HCT116 (cell line): ENCODE measurements around the gene CHD1. TPM values are rescaled to one million over a fixed set of nuclear protein-coding genes. Genes with fewer than 3 reads are reported as not detected.

Experiments
- ATAC-seq: fragments of 200-7000 bp; cut with Tn5 transposase; 2 replicates; pipeline ENCODE4 v1.9.1; 2020; ENCODE audit warnings: mild to moderate bottlenecking, moderate library complexity
- BruUV-seq: library from RNA; stranded (reverse); fragments of 400-500 nt; replicated peaks from 2 replicates; lab custom pipeline; 2021; lab: Mats Ljungman, UMichigan
- CTCF ChIA-PET: fragments of 300-600 bp; sonication (Branson Sonifier 250); formaldehyde crosslinking; loops from one replicate; lab custom pipeline; 2021; ENCODE audit warnings: antibody characterized with exemption; lab: Charles Lee
- POLR2A ChIA-PET: fragments of 300-600, 350-600 bp; sonication (Branson Sonifier 250); formaldehyde crosslinking; loops from one replicate; lab custom pipeline; 2021; ENCODE audit warnings: antibody characterized with exemption; lab: Charles Lee
- RAD21 ChIA-PET, 2 experiments: fragments of 300-600 bp; sonication (Branson Sonifier 250); formaldehyde crosslinking; loops; one replicate each; lab custom pipeline; 2023; ENCODE audit warnings: low total read pairs in 2 of 2; ENCODE audit not compliant: uncharacterized antibody in 2 of 2, unreplicated experiment in 2 of 2, low non-redundant PET in 1 of 2; lab: Charles Lee
- DNase-seq: peaks from one replicate; pipeline ENCODE4 v3.0.0-alpha.2; 2010; ENCODE audit warnings: low read depth, low spot score
- H2AFZ ChIP-seq: fragments of 200-600 bp; shearing (Covaris generic), sonication (generic); 2 replicates; pipeline ENCODE4 v1.6.1; 2017; ENCODE audit warnings: low read depth, mixed run types, mixed read lengths, antibody characterized with exemption, low read length; ENCODE audit not compliant: poor library complexity, severe bottlenecking
- H3K27ac ChIP-seq: 2 replicates; pipeline ENCODE4 v1.5.1; 2012; ENCODE audit warnings: low read depth, low read length
- H3K27me3 ChIP-seq: fragments of 200-600 bp; sonication (generic); 2 replicates; pipeline ENCODE4 v1.6.1; 2016; ENCODE audit warnings: mixed run types, low read length, mixed read lengths; ENCODE audit not compliant: insufficient read depth
- H3K36me3 ChIP-seq, 2 experiments: fragments of 200-500 bp in 1 of 2; fragments of 200-600 bp in 1 of 2; sonication (Bioruptor generic) in 1 of 2; sonication (generic) in 1 of 2; 2 replicates each; pipeline versions ENCODE4 v1.5.1 to v1.6.1; 2014 to 2016; ENCODE audit warnings: low read length in 2 of 2, inconsistent platforms in 1 of 2, mixed read lengths in 1 of 2, mixed run types in 1 of 2; ENCODE audit not compliant: insufficient read depth in 2 of 2, control insufficient read depth in 1 of 2
- H3K4me1 ChIP-seq, 2 experiments: fragments of 200-600 bp in 1 of 2; sonication (generic) in 1 of 2; 2 replicates each; pipeline versions ENCODE4 v1.5.1 to v1.6.1; 2012 to 2017; ENCODE audit warnings: low read length in 2 of 2, inconsistent platforms in 1 of 2, mild to moderate bottlenecking in 1 of 2, mixed read lengths in 1 of 2, mixed run types in 1 of 2, moderate library complexity in 1 of 2; ENCODE audit not compliant: insufficient read depth in 2 of 2, control insufficient read depth in 1 of 2
- H3K4me2 ChIP-seq: fragments of 200-600 bp; sonication (generic); 2 replicates; pipeline ENCODE4 v1.6.1; 2017; ENCODE audit warnings: mixed run types, low read length, mixed read lengths
- H3K4me3 ChIP-seq, 2 experiments: fragments of 200-600 bp in 1 of 2; sonication (generic) in 1 of 2; replicated peaks in 1 of 2; 2 replicates each; pipeline ENCODE4 v1.5.1; 2011 to 2016; ENCODE audit warnings: low read length in 2 of 2, control low read depth in 1 of 2, low read depth in 1 of 2, mild to moderate bottlenecking in 1 of 2, mixed read lengths in 1 of 2, mixed run types in 1 of 2
- H3K79me2 ChIP-seq: fragments of 200-600 bp; sonication (generic); 2 replicates; pipeline ENCODE4 v1.6.1; 2017; ENCODE audit warnings: mild to moderate bottlenecking, mixed run types, low read length, moderate library complexity, mixed read lengths; ENCODE audit not compliant: insufficient read depth
- H3K9ac ChIP-seq: fragments of 200-600 bp; sonication (generic); 2 replicates; pipeline ENCODE4 v1.6.1; 2016; ENCODE audit warnings: low read length, mixed read lengths
- H3K9me2 ChIP-seq: fragments of 200-600 bp; sonication (generic), shearing (Covaris generic); 2 replicates; pipeline ENCODE4 v1.6.1; 2017; ENCODE audit warnings: mixed run types, mild to moderate bottlenecking, moderate library complexity; ENCODE audit not compliant: insufficient read depth
- H3K9me3 ChIP-seq, 2 experiments: fragments of 200-500 bp in 1 of 2; fragments of 200-600 bp in 1 of 2; sonication (Bioruptor generic) in 1 of 2; sonication (generic) in 1 of 2; 2 replicates each; pipeline ENCODE4 v1.6.1; 2014 to 2017; ENCODE audit warnings: low read length in 2 of 2, mixed read lengths in 2 of 2, inconsistent platforms in 1 of 2, low read depth in 1 of 2, mild to moderate bottlenecking in 1 of 2, mixed run types in 1 of 2, moderate library complexity in 1 of 2; ENCODE audit not compliant: control insufficient read depth in 1 of 2, insufficient read depth in 1 of 2
- H4K20me1 ChIP-seq: fragments of 200-600 bp; sonication (generic), shearing (Covaris generic); 2 replicates; pipeline ENCODE4 v1.6.1; 2017; ENCODE audit warnings: mixed run types, mild to moderate bottlenecking, moderate library complexity; ENCODE audit not compliant: insufficient read depth
- CBX3 ChIP-seq: IDR thresholded peaks from 2 replicates; pipeline ENCODE4 v1.6.1; 2012; ENCODE audit warnings: low read depth
- EGR1 ChIP-seq: IDR thresholded peaks from 2 replicates; pipeline ENCODE4 v1.6.1; 2012; ENCODE audit warnings: low read depth
- ELF1 ChIP-seq: IDR thresholded peaks from 2 replicates; pipeline ENCODE4 v1.6.1; 2012; ENCODE audit warnings: low read depth, borderline replicate concordance
- FOSL1 ChIP-seq: IDR thresholded peaks from 2 replicates; pipeline ENCODE4 v1.6.1; 2012; ENCODE audit warnings: low read depth
- SIN3A ChIP-seq: IDR thresholded peaks from 2 replicates; pipeline ENCODE4 v1.6.1; 2012; ENCODE audit warnings: low read depth
- TCF7L2 ChIP-seq: IDR thresholded peaks from 2 replicates; pipeline ENCODE4 v1.7.0; 2011; ENCODE audit warnings: borderline replicate concordance, inconsistent platforms; ENCODE audit not compliant: insufficient read depth, insufficient read length; ENCODE audit errors: extremely low read depth
- intact Hi-C: fragments of 100-400 bp; cut with micrococcal nuclease; formaldehyde crosslinking; loops from 2 replicates; pipeline ENCODE4 v1.10.0; 2022
- total RNA-seq: library from RNA; stranded (reverse); gene quantifications from one replicate; pipeline ENCODE4 v1.2.1, GENCODE V29; 2021; ENCODE audit not compliant: unreplicated experiment
- TF ChIP-seq, protein P1 (sequence below): IDR thresholded peaks from 2 replicates; pipeline ENCODE4 v1.6.1; 2012; ENCODE audit warnings: low read depth
- TF ChIP-seq, protein P2 (sequence below): IDR thresholded peaks from 2 replicates; pipeline ENCODE4 v1.6.1; 2012

CHD1 gene
- total RNA-seq, 1 experiment from 2014 or later = 43.9 TPM

DNA sequence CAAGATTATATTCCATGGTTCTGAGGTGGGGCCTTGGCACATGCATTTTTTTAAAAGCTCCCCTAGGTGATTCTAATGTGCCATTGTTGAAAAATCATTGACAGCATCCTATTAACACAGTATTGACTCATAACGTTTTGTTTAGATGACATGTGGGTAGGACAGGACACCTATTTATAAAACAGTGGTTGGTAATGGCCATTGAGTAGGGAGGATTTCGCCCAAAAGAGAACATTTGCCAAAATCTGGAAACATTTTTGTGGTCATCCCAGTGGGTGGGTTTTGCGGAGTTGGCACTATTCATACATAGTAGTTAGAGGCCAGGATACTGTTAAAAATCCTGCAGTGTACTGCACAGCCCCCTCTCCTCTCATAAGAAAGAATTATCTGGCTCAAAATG, 6.4 kb upstream of the CHD1 start:
- H3K27me3 ChIP-seq = no peaks in the 10 kb centered on the region
- CTCF ChIA-PET = no interaction called here
- no peak for DNase-seq
- no peaks in the 10 kb centered on the region for H4K20me1 ChIP-seq
- no peak overlapping the region for H3K9ac ChIP-seq
- H3K4me3 ChIP-seq = no peak overlapping the region
- H3K4me1 ChIP-seq = peaks cover 5% of the 10 kb centered on the region in 2 experiments
- TF ChIP-seq TCF7L2 = no peak
- TF ChIP-seq, protein P1, sequence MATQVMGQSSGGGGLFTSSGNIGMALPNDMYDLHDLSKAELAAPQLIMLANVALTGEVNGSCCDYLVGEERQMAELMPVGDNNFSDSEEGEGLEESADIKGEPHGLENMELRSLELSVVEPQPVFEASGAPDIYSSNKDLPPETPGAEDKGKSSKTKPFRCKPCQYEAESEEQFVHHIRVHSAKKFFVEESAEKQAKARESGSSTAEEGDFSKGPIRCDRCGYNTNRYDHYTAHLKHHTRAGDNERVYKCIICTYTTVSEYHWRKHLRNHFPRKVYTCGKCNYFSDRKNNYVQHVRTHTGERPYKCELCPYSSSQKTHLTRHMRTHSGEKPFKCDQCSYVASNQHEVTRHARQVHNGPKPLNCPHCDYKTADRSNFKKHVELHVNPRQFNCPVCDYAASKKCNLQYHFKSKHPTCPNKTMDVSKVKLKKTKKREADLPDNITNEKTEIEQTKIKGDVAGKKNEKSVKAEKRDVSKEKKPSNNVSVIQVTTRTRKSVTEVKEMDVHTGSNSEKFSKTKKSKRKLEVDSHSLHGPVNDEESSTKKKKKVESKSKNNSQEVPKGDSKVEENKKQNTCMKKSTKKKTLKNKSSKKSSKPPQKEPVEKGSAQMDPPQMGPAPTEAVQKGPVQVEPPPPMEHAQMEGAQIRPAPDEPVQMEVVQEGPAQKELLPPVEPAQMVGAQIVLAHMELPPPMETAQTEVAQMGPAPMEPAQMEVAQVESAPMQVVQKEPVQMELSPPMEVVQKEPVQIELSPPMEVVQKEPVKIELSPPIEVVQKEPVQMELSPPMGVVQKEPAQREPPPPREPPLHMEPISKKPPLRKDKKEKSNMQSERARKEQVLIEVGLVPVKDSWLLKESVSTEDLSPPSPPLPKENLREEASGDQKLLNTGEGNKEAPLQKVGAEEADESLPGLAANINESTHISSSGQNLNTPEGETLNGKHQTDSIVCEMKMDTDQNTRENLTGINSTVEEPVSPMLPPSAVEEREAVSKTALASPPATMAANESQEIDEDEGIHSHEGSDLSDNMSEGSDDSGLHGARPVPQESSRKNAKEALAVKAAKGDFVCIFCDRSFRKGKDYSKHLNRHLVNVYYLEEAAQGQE = no peak
- no peak for TF ChIP-seq FOSL1
- TF ChIP-seq ELF1 = no peak
- no peak for TF ChIP-seq EGR1
- TF ChIP-seq CBX3 = no peak
- TF ChIP-seq, protein P2, sequence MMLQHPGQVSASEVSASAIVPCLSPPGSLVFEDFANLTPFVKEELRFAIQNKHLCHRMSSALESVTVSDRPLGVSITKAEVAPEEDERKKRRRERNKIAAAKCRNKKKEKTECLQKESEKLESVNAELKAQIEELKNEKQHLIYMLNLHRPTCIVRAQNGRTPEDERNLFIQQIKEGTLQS = no peak
- no peak for TF ChIP-seq SIN3A
- no peaks in the 10 kb centered on the region for H3K9me2 ChIP-seq
- H3K4me2 ChIP-seq = no peak overlapping the region
- no peaks in the 10 kb centered on the region for H3K9me3 ChIP-seq
- POLR2A ChIA-PET = no interaction called here
- no peak for ATAC-seq
- RAD21 ChIA-PET = no interaction called here
- intact Hi-C loops = no loop called here
- no peaks in the 10 kb centered on the region for H3K36me3 ChIP-seq
- no peak overlapping the region for H2AFZ ChIP-seq
- no peak overlapping the region for H3K27ac ChIP-seq
- H3K79me2 ChIP-seq = peaks cover 12% of the 10 kb centered on the region
- no TSS peak for BruUV-seq
